SK-N-SH treated with all-trans-retinoic acid at 6 μM for 48 hours (cell line): ENCODE measurements around the gene THRB.

Experiments
- ATAC-seq: fragments of 200-7000 bp; cut with Tn5 transposase; 3 replicates; pipeline ENCODE4 v1.9.1; 2020; ENCODE audit warnings: mild to moderate bottlenecking, moderate library complexity
- ARNTL ChIP-seq: fragments of 450-650 bp; formaldehyde crosslinking; IDR thresholded peaks from 2 replicates; pipeline ENCODE4 v1.5.0; 2020; ENCODE audit warnings: low read depth, mild to moderate bottlenecking, moderate library complexity, borderline replicate concordance
- CSDC2 ChIP-seq: fragments of 250-450 bp; sonication (Bioruptor Pico); IDR thresholded peaks from 2 replicates; pipeline ENCODE4 v1.5.0; 2020; ENCODE audit warnings: mild to moderate bottlenecking, moderate library complexity
- CSRNP3 ChIP-seq: fragments of 250-450 bp; sonication (Bioruptor Pico); IDR thresholded peaks from 2 replicates; pipeline ENCODE4 v1.5.1; 2021; ENCODE audit warnings: mild to moderate bottlenecking, moderate library complexity
- ESRRG ChIP-seq: fragments of 250-450 bp; sonication (Bioruptor Pico); IDR thresholded peaks from 2 replicates; pipeline ENCODE4 v1.6.1; 2021; ENCODE audit warnings: mild to moderate bottlenecking
- GLIS3 ChIP-seq: fragments of 250-450 bp; sonication (Bioruptor Pico); IDR thresholded peaks from 2 replicates; pipeline ENCODE4 v1.5.0; 2020; ENCODE audit warnings: mild to moderate bottlenecking, moderate library complexity
- OSR1 ChIP-seq: fragments of 250-450 bp; sonication (Bioruptor Pico); IDR thresholded peaks from 2 replicates; pipeline ENCODE4 v1.8.0; 2022; ENCODE audit warnings: moderate library complexity, mild to moderate bottlenecking, inconsistent platforms
- PATZ1 ChIP-seq: fragments of 250-450 bp; sonication (Bioruptor Pico); IDR thresholded peaks from 2 replicates; pipeline ENCODE4 v1.8.0; 2020; ENCODE audit warnings: mild to moderate bottlenecking, moderate library complexity, borderline replicate concordance
- PPARA ChIP-seq: fragments of 250-450 bp; sonication (Bioruptor Pico); IDR thresholded peaks from 2 replicates; pipeline ENCODE4 v1.5.0; 2020; ENCODE audit warnings: mild to moderate bottlenecking, borderline replicate concordance
- RARB ChIP-seq: fragments of 250-450 bp; sonication (Bioruptor Pico); IDR thresholded peaks from 2 replicates; pipeline ENCODE4 v1.8.0; 2021; ENCODE audit warnings: mild to moderate bottlenecking, moderate library complexity
- SNAI2 ChIP-seq: fragments of 250-450 bp; sonication (Bioruptor Pico); IDR thresholded peaks from 2 replicates; pipeline ENCODE4 v1.5.0; 2020; ENCODE audit warnings: mild to moderate bottlenecking, moderate library complexity
- TCF4 ChIP-seq: fragments of 250-450 bp; sonication (Bioruptor Pico); IDR thresholded peaks from 2 replicates; pipeline ENCODE4 v1.8.0; 2021; ENCODE audit warnings: mild to moderate bottlenecking, moderate library complexity, borderline replicate concordance
- TOX ChIP-seq: fragments of 250-450 bp; sonication (Bioruptor Pico); IDR thresholded peaks from 2 replicates; pipeline ENCODE4 v1.8.0; 2021; ENCODE audit warnings: mild to moderate bottlenecking, moderate library complexity, borderline replicate concordance
- ZC3H10 ChIP-seq: fragments of 250-450 bp; sonication (Bioruptor Pico); IDR thresholded peaks from 2 replicates; pipeline ENCODE4 v1.5.1; 2021; ENCODE audit warnings: mild to moderate bottlenecking, moderate library complexity
- ZFP3 ChIP-seq: fragments of 250-450 bp; sonication (Bioruptor Pico); IDR thresholded peaks from 2 replicates; pipeline ENCODE4 v1.5.0; 2020; ENCODE audit warnings: mild to moderate bottlenecking, moderate library complexity
- ZFP30 ChIP-seq: fragments of 450-650 bp; formaldehyde crosslinking; IDR thresholded peaks from 2 replicates; pipeline ENCODE4 v1.5.0; 2022; ENCODE audit warnings: mild to moderate bottlenecking, moderate library complexity
- ZNF565 ChIP-seq: fragments of 450-650 bp; formaldehyde crosslinking; conservative IDR thresholded peaks from 2 replicates; pipeline ENCODE4 v1.5.0; 2020; ENCODE audit warnings: low read depth, mild to moderate bottlenecking, moderate library complexity
- ZNF70 ChIP-seq: fragments of 450-650 bp; formaldehyde crosslinking; IDR thresholded peaks from 2 replicates; pipeline ENCODE4 v1.5.0; 2020; ENCODE audit warnings: mild to moderate bottlenecking, moderate library complexity
- ZNF8 ChIP-seq: fragments of 450-650 bp; formaldehyde crosslinking; IDR thresholded peaks from 2 replicates; pipeline ENCODE4 v1.5.0; 2020; ENCODE audit warnings: mild to moderate bottlenecking, moderate library complexity
- TF ChIP-seq, protein P1 (sequence below): fragments of 250-450 bp; sonication (Bioruptor Pico); IDR thresholded peaks from 2 replicates; pipeline ENCODE4 v1.5.1; 2020; ENCODE audit warnings: low read depth, mild to moderate bottlenecking, moderate library complexity
- TF ChIP-seq, protein P2 (sequence below): fragments of 250-450 bp; sonication (Bioruptor Pico); IDR thresholded peaks from 2 replicates; pipeline ENCODE4 v1.5.0; 2020; ENCODE audit warnings: mild to moderate bottlenecking, moderate library complexity

The THRB gene

GRCh38 chr3:24494618-24495325, at the start of gene THRB:
TSS of gene THRB (minus strand) at chr3:24494850.
- TF ChIP-seq GLIS3 (no peak), ZNF70 (no peak), PATZ1 (CRISPR knock-in tag) (no peak), TOX (no peak), ARNTL (no peak), ZNF8 (CRISPR knock-in tag) (no peak), ZFP3 (CRISPR knock-in tag) (no peak), RARB (CRISPR knock-in tag) (no peak), CSDC2 (CRISPR knock-in tag) (no peak), OSR1 (no peak), ZC3H10 (CRISPR knock-in tag) (no peak), PPARA (no peak), ZNF565 (no peak), TCF4 (CRISPR knock-in tag) (no peak)
- TF ChIP-seq, protein P1, sequence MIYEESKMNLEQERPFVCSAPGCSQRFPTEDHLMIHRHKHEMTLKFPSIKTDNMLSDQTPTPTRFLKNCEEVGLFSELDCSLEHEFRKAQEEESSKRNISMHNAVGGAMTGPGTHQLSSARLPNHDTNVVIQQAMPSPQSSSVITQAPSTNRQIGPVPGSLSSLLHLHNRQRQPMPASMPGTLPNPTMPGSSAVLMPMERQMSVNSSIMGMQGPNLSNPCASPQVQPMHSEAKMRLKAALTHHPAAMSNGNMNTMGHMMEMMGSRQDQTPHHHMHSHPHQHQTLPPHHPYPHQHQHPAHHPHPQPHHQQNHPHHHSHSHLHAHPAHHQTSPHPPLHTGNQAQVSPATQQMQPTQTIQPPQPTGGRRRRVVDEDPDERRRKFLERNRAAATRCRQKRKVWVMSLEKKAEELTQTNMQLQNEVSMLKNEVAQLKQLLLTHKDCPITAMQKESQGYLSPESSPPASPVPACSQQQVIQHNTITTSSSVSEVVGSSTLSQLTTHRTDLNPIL (CRISPR knock-in tag): no peak
- TF ChIP-seq, protein P2, sequence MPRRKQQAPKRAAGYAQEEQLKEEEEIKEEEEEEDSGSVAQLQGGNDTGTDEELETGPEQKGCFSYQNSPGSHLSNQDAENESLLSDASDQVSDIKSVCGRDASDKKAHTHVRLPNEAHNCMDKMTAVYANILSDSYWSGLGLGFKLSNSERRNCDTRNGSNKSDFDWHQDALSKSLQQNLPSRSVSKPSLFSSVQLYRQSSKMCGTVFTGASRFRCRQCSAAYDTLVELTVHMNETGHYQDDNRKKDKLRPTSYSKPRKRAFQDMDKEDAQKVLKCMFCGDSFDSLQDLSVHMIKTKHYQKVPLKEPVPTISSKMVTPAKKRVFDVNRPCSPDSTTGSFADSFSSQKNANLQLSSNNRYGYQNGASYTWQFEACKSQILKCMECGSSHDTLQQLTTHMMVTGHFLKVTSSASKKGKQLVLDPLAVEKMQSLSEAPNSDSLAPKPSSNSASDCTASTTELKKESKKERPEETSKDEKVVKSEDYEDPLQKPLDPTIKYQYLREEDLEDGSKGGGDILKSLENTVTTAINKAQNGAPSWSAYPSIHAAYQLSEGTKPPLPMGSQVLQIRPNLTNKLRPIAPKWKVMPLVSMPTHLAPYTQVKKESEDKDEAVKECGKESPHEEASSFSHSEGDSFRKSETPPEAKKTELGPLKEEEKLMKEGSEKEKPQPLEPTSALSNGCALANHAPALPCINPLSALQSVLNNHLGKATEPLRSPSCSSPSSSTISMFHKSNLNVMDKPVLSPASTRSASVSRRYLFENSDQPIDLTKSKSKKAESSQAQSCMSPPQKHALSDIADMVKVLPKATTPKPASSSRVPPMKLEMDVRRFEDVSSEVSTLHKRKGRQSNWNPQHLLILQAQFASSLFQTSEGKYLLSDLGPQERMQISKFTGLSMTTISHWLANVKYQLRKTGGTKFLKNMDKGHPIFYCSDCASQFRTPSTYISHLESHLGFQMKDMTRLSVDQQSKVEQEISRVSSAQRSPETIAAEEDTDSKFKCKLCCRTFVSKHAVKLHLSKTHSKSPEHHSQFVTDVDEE: no peak
- TF ChIP-seq, all 23 proteins: peak for 0
- ATAC-seq: peak; percentile 91

GRCh38 chr3:24541935-24542334, 47.3 kb upstream of the THRB start:
- ATAC-seq: no peak
- TF ChIP-seq ZFP3 (CRISPR knock-in tag): no peak

- TF ChIP-seq PATZ1 (CRISPR knock-in tag) (no peak), CSDC2 (CRISPR knock-in tag) (no peak), CSRNP3 (CRISPR knock-in tag) (no peak), GLIS3 (no peak), ZFP3 (CRISPR knock-in tag) (no peak), ZFP30 (CRISPR knock-in tag) (no peak), ZC3H10 (CRISPR knock-in tag) (no peak), OSR1 (no peak), ZNF565 (no peak), SNAI2 (CRISPR knock-in tag) (no peak), ESRRG (no peak), ZNF70 (no peak), ARNTL (no peak)
- ATAC-seq: no peak
Observed at GRCh38 chr3:24540821-24541220, 46.2 kb upstream of the THRB start.

DNA sequence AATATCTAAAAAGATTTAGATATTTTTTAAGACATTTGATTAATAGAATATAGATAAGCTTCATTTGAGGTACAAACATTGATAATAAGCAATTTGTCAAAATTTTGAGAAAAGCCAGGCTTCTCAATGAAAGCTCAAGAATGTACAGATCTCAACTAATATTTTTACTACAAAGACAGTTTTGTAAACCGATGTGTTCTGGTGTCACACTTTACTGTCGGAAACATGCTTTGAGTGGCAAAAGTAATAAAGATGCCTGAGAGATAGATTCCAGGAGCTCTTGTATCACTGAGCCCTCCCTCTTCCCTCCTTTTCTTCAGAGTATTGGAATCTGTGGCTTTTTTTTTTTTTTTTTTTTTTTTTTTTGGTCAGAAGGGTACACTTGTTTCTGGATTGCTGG, 45.0 kb upstream of the THRB start:
- no peak for TF ChIP-seq ZFP30 (CRISPR knock-in tag)
- no peak for TF ChIP-seq PATZ1 (CRISPR knock-in tag)
- no peak for TF ChIP-seq ZNF70
- TF ChIP-seq ESRRG: no peak
- no peak for TF ChIP-seq PPARA
- TF ChIP-seq ZNF565: no peak
- ATAC-seq: no peak
